G401.6 (cell line): ENCODE data around the gene LRRC28.
"Not testable (repeated sequence)": the region's sequence is repeated elsewhere in the genome, so short reads cannot be mapped to it uniquely, and the experiment has no call there.

Experiments
- FAIRE-seq: peaks from 2 replicates; lab custom pipeline; 2012; peaks lifted over from hg19 to GRCh38; lab: Jason Lieb, UNC

Gene LRRC28

DNA sequence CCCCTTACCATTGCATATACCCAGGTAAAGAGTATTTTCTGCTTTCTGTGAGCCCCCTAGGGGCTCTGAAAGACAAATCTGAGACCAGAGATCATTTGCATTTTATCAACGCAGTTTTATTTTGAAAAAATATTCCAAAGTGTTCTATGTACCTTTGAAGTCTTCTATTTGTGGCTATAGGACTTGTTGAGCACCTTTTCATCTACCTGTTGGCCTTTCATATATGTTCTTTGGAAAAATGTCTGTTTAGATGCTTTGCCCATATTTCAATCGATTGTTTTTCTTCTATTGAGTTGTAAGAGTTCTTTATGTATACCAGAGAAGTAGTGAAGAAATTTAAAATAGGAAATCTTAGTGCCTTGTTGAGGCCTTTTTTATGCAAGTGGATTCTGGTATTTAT, 94.0 kb downstream of the LRRC28 start:
- no peak for FAIRE-seq

DNA sequence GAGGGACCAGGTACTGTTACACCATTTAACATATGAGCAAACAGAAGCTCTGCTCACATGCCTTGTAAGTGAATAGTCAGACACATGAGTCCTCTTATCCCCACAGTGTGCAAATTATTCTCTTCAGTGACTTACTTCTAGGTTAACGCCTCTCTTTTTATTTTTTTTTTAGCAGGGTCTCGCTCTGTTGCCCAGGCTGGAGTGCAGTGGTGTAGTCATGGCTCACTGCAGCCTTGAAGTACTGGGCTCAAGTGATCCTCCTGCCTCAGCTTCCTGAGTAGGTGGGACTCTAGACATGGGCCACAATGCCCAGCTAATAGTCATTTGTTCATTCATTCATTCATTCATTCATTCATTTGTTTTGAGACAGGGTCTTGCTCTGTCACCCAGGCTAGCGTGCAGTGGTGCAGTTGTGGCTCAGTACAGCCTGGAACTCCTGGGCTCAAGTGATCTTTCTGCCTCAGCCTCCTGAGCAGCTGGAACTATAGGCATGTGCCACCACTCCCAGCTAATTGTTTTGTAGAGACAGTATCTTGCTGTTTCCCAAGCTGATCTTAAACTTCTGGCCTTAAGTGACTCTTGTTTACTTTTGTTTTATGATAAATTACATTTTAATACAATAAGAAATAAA, 94.7 kb downstream of the LRRC28 start:
- no peak for FAIRE-seq

DNA sequence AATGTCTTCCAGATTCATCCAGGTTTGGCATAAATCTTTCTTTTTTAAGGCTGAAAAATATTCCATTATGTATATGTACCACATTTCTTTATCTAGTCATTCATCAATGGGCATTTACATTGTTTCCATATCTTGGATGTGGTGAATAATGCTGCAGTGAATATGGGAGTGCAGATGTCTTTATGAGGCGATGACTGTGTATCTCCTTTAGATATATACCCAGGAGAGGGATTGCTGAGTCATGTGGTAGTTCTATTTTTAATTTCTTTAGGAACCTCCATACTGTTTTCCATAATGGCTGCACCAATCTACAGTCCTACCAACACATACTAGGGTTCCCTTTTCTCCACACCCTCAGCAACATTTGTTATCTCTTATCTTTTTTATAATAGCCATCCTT, 96.3 kb downstream of the LRRC28 start:
- no peak for FAIRE-seq

DNA sequence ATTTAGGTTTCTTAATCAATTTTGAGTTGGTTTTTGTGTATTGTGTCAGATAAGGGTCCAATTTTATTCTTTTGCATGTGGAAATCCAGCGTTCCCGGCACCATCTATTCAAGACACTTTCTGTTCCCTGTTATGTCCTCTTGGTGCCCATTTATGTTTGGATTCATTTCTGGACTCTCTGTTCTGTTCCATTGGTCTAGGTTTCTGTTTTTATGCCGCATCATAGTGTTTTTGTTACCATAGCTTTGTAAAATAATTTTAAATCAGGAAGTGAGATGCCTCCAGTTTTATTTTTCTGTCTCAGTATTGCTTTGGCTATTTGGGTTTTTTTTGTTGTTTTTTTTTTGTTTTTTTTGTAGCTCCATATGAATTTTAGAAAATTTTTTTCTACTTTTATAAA, 97.1 kb downstream of the LRRC28 start:
- no peak for FAIRE-seq

DNA sequence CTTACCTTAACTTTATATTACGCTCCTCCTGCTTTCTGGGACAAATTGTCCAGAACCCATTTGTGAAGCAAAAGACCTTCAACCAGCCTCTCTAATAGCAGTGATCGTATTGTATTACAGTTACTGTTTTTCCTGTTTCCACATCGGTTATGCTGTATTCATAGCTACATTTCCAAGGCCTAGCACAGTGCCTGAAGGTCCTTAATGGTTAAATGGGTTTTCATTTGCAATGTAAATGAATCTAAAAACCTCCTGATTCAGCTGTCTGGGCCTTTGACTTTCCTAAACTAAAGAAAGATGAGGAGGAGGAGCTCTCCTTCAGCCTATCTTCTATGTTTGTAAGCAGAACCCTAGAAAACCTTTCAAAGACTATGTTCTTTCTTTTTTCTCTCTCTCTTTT, 99.1 kb downstream of the LRRC28 start:
- no peak for FAIRE-seq

DNA sequence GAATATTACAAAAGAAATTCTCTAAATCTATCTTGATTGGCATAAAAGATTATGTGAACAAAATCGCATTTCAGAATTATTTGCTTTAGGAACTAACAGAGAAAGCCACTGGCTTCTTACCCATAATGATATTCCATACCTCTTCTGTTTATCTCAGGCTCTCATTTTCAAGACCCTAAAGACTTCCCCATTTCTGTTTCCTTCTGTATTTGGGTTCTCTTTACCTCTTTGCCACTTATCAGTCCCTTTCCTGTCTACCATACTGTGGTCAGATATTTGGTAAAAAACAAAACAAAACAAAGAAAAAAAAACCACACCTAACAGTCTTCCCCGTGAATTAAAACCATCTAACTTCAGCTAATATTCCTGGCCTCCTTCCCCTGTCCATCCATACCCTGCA, 108.5 kb downstream of the LRRC28 start:
- no peak for FAIRE-seq

DNA sequence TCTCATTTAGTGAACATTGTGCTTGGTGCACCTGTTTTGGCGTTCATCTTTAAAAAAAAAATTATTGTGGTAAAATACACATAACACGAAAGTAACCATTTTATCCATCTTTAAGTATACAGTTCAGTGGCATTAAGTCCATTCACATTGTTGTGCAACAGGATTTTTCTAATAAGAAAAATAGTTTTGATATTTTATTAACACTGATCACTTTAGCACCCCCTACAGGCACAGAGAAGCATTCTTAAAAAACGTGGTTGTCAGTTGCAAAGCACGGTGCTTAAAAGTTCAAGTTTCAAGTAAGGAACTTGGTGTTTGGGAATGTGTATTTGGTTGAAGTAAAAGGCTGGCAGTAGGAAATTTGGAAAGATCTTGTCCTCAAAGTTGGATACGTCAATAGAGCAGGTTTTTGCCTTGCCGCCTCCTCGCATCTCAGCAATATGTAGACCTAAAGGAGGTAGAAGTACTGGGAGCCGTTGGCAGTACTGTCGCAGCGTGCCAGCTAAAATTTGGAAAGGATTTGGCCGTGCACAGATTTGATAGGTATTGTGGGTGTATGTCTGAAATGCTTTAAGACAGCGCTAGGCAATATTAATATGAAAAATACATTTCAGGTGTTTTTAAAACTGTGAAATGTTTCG, 110.4 kb downstream of the LRRC28 start:
- no peak for FAIRE-seq

DNA sequence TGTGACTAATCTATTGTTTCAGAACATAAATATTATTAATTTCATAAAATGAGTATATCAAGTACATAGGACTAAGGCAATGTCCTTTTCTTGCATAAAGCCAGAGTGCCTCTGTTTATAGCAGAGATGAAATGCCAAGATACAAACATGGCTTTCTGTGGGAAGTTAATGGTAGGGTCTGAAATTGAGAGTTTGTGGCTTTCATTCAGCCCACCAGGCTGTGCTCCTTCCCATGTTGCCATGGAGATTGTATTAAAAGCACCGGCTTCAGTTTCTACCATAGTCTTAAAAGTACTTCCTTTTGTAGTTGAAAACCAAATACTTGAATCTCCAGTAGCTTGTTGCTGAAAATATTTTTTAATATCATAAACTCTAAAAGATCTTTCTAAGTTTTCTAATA, 114.0 kb downstream of the LRRC28 start:
- no peak for FAIRE-seq

DNA sequence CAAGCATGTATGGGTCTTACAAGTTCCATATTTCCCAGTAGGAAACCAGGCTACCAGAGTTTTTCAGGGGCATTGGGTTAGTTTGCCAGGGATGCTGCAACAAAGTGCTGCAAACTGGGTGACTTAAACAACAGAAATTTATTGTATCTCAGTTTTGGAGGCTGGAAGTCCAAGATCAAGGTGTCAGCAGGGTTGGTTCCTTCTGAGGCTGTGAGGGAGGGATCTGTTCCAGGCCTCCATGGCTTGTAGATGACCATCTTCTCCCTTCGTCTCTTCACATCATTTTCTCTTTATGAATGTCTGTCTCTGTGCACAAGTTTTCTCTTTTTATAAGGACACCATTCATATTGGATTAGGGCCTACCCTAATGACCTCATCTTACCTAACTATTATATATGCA, 114.7 kb downstream of the LRRC28 start:
- no peak for FAIRE-seq

DNA sequence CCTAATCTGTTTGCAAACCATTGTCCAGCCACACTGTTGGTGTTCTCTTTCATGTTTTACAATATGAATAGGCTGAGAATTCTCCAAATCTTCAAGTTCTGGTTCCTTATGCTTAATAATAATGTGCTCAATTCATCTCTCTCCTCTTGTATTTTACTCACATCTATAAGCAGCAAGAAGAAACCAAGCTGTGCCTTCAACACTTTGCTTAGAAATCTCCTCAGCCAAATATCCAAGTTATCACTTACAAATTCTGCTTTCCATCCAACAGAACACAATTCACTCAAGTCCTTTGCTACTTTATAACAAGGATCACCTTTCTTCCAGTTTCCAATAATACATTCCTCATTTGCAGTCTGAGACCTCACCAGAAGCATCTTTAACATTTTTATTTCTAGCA, 117.5 kb downstream of the LRRC28 start:
- no peak for FAIRE-seq

DNA sequence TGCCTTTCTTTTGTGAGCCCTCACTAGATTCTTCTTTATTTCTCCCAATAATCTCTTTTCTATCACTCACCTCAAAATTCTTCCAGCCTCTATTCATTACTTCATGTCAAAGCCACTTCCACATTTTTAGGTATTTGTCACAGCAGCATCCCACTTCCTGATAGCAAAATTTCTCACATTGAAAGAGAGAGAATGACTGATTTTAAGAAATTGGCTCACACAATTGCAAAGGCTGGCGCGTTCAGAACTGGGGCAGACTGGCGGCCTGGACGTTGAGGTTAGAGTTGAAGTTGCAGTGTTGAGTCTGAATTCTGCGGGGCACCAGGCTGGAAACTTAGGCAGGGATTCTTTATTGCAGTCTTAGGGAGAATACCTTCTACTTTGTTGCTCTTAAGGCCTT, 117.9 kb downstream of the LRRC28 start:
- no peak for FAIRE-seq

DNA sequence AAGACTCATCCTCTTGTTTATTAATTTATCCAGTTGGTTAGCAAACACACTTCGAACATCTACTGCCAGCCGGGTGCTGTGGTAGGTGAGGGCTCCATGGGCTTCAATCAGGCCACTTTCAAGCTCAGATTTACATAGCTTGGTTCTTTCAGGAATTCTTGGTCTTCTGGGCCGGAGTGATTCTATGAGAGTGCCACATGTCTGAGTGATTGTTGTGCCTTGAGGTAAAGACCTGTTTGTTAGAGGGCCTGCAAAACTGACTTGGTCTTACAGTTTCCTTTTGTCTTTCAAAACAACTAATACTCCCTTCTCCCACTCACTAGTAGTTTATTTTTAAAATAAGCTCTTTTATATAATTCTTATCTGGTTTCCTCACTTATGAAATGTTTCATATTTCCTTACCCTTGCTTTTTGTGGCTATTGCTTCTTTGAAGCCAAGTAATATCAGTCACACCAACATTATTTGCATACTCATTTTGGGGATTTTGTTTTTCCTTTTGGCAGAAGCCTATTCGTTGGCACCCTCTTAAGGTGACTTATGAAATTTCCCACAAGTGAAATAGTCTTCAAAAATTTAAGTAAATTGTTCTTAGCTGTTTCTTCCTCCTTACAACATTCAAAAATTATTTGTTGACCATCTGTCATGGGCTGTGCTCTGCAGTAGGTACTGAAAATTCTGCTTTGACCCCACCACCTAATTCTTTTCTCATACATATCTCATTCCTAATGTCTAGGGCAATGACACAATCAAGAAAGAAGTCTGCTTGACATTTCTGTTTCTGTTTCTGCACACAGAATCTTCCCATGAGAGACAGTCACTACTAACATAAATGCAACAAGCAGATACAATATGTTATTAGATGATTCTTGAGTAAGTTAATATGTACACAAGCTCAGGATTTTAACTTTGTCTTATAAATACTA, 120.2 kb downstream of the LRRC28 start:
- FAIRE-seq = no peak

DNA sequence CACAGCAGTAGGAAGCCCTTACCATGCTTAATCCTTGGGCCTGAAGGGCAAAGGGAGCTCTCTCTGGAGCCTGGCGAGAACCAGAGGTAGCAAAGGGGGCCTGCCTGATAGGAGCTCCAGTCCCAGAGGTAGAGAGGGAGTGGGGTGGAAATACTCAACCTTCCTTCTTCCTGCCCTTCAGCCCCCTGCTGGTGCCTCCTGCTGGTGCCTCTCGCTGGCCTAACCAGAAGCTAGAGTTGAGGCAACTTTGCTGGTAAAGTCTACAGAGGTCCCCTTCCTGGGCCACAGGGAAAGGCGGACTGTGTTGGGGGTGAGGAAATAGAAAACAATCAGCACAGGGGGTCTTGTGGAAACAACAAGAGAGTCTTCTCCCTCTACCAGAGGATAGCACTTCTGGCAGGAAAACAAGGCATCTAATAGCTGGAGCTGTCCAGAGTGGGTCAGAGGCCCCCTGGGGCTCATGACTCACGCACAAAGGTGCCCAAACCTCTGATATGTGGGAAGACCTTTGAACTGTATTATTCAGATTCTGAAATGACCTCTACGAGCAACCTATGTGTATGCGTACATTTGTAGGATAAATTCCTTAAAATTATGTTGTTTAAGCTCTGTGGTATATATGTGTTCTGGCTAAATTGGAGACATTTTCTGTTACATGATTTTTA, 133.9 kb downstream of the LRRC28 start:
- no peak for FAIRE-seq

DNA sequence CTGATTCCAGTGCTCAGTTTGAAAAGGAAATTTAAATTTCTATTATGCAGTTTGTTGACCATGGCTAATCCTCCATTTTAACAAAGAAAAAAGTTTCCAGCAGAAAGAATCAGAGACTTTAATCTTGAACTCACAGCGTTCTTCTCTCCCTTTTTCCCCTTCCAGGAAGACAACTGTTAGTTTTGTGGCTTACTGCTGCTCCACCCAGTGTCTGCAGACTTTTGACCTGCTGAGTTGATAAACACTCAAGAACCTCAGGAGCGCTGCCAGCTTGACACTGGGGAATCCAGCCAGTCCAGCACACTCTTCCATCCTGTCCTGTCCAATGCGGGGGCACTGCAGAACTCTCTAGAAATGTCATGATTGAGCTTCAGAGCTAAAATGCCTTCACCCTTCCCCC, 134.6 kb downstream of the LRRC28 start:
- FAIRE-seq = no peak

DNA sequence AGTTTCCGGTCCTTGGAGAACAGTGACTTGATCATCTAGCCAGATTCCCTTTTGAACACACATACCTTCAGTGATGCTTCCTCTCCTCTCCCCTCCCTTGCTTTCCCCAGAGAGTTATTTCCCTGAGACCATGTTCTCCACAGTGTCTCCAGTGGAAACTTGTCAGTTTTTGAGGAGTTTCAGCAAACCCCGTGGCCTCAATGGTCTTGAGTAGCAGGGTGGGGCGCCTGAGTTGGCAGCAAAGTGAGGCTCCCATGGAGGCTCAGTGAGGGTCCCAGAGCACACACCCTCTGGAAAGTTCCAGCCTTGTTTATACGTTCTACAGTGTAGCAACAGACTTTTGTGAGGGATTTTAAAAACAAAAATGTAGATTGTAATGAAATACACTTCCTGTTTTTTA, 135.1 kb downstream of the LRRC28 start:
- FAIRE-seq = no peak

DNA sequence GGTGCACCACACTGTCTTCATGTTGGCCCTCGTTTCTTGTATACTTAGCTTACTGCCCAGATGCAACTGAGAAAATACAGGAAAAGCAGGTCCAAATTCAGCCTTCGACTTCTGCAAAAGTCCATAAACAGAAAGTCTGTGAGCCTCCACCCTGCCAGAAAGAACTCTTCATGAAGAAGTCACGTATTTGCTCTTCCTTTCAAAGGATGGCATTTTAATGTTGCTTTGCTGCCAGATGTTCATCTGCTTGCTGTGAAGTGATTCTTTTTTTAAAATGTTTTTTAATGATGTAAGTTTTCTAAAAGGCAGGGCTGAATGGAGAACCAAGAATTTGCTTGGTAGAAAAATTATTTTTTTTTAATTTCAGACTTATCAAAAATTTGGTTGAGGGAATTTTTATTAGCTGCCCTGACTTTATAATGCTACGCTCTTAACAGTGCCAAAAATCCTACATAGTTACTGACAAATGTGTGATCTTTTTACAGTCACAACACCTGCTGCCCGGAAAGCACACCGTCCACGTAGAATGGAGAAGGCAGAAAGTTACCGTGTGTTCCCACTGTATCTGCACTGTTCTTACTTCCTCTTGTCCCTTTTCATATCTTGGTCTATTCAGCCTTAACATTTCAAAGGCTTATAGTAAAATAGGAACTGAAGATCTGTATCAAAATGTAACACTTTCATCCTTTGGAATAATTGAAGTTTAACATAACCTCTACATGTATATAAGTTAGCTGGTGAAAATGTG, 136.3 kb downstream of the LRRC28 start:
- FAIRE-seq = no peak

DNA sequence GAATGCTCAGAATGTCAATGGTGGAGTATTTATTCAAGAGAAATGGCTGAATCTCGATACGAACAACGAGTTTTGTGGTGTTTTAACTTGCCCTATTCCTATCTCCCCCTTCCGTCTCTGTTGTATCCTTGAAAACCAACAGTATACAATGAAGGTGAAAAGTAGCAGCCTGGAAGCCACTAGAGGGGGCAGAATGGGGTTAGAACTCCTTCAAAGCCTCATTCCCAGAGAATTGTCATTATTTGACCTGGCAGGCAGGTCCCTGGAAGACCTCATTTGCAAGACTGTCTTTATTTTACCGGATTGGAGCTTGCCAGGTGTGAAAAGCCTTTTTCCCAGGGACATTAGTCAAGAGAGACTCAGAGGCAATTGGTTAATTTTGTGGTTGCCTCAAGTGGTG, 139.4 kb downstream of the LRRC28 start:
- FAIRE-seq = no peak

DNA sequence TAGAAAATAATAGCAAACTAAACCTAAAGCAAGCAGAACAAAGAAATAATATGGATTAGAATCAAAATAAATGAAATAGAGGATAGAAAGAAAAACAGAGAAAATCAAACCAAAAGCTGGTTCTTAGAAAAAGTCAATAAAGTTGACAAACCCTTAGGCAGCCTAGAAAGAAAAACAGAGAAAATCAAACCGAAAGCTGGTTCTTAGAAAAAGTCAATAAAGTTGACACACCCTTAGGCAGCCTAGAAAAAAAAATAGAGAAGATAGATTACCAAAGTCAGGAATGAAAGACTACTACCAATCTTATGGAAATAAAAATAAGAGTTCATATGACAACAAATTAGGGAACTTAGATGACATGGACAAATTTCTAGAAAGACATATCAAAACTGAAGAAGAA, 142.4 kb downstream of the LRRC28 start:
- FAIRE-seq = no peak

DNA sequence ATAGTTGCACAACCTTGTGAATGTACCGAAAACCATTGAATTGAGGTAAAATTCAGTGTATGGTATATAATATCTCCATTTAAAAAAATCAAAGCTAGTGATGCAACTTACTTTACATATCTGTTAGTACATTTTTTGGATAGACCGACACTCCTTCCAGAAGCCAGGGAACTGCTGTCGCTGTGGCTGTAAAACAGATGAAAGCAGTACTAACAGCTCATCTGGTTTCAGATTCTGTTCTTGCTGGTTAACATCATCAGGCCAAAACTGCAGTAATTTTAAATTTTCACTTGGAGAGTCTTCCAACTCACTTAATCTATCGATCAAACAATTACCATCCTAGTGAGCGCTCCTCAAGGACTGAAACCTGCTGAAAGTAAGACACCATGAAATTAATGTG, 145.1 kb downstream of the LRRC28 start:
- no peak for FAIRE-seq

DNA sequence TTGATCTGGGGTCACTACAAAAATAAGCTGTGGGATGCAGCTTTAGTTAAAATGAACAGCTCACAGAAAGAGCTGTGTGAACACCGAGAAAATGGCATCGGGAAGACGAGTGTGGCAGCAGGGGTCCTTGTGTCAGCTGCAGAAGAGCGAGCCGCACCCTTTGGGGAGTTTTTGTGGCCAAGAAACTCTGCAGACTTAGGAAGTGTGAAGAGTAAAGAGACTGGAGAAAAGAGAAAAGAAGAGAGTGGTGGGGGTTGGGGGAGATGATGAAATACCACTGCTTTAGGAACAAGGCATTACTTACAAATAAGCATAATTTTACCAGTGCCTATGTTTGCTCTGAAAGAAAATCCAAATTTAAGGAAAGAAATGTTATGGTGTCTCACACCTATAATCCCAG, 147.8 kb downstream of the LRRC28 start:
- no peak for FAIRE-seq

DNA sequence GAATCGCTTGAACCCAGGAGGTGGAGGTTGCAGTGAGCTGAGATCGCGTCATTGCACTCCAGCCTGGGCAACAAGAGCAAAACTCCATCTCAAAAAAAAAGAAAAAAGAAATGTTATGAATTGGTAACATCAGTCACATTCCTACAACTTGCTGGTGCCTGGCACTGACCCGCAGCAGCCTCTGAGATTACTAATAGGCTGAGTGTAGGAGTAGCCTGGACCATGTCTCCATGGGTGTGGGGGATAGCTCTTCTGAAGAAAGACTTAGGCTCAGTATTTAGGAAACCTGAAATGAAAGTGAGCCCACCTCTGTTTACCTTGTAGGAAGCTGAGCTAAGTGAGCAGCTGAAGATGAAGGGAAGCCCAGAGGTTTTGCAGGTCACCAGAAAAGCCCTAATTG, 148.3 kb downstream of the LRRC28 start:
- FAIRE-seq = no peak

DNA sequence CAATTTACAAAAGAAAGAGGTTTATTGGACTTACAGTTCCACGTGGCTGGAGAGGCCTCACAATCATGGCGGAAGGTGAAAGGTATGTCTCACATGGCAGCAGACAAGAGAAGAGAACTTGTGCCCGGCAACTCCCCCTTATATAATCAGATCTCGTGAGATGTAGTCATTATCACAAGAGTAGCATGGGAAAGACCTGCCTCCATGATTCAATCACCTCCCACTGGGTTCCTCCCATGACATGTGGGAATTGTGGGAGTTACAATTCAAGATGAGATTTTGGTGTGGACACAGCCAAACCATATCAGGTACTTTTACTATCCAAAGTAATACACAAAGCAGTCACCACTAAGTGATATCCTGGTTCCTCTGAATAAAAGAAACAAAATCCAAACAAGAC, 149.9 kb downstream of the LRRC28 start:
- FAIRE-seq = not testable (repeated sequence)
